WTC11 (cell line): Measurements from ENCODE around the gene KCMF1. TPM values are rescaled to one million over a fixed set of nuclear protein-coding genes. Genes with fewer than 3 reads are reported as not detected.

Experiments
- ATAC-seq: fragments of 200-7000 bp; cut with Tn5 transposase; 2 replicates; pipeline ENCODE4 v1.10.0; 2021; ENCODE audit warnings: mild to moderate bottlenecking, moderate library complexity
- CTCF ChIA-PET: fragments of 300-600 bp; sonication (Branson Sonifier 250); formaldehyde crosslinking; loops from one replicate; lab custom pipeline; 2021; ENCODE audit warnings: antibody characterized with exemption; lab: Charles Lee
- POLR2A ChIA-PET: fragments of 350-600 bp; sonication (Branson Sonifier 250); formaldehyde crosslinking; loops from one replicate; lab custom pipeline; 2021; ENCODE audit warnings: antibody characterized with exemption; lab: Charles Lee
- DNase-seq: peaks from one replicate; pipeline ENCODE4 v3.0.0; 2021; ENCODE audit warnings: low spot score
- H3K27ac Mint-ChIP-seq: 2 replicates; pipeline ENCODE4 v1.8.0; 2021; ENCODE audit warnings: mixed read lengths
- H3K27me3 Mint-ChIP-seq: 2 replicates; pipeline ENCODE4 v1.8.0; 2021; ENCODE audit warnings: low read depth, mild to moderate bottlenecking, moderate library complexity, mixed read lengths
- H3K36me3 Mint-ChIP-seq: 2 replicates; pipeline ENCODE4 v1.8.0; 2021; ENCODE audit warnings: mixed read lengths
- H3K4me1 Mint-ChIP-seq: 2 replicates; pipeline ENCODE4 v1.8.0; 2022; ENCODE audit warnings: mixed read lengths
- H3K4me3 Mint-ChIP-seq: 2 replicates; pipeline ENCODE4 v1.8.0; 2021; ENCODE audit warnings: mild to moderate bottlenecking, moderate library complexity, mixed read lengths
- H3K9me3 Mint-ChIP-seq: 2 replicates; pipeline ENCODE4 v1.8.0; 2021; ENCODE audit warnings: mixed read lengths
- ATF1 ChIP-seq: sonication (generic); formaldehyde crosslinking; IDR thresholded peaks from 2 replicates; pipeline ENCODE4 v1.8.1; 2023; ENCODE audit warnings: mild to moderate bottlenecking, moderate library complexity, missing genetic modification reagents
- FOXK1 ChIP-seq: sonication (generic); formaldehyde crosslinking; IDR thresholded peaks from 2 replicates; pipeline ENCODE4 v1.8.0; 2022; ENCODE audit warnings: mild to moderate bottlenecking, moderate library complexity, missing genetic modification reagents
- GABPB1 ChIP-seq: sonication (generic); formaldehyde crosslinking; IDR thresholded peaks from 2 replicates; pipeline ENCODE4 v1.8.1; 2023; ENCODE audit warnings: mild to moderate bottlenecking, missing genetic modification reagents
- HMGA2 ChIP-seq: fragments of 250-450 bp; sonication (Bioruptor Pico); IDR thresholded peaks from 2 replicates; pipeline ENCODE4 v1.4.0; 2021; ENCODE audit warnings: mild to moderate bottlenecking, moderate library complexity
- JUN ChIP-seq: sonication (generic); formaldehyde crosslinking; IDR thresholded peaks from 2 replicates; pipeline ENCODE4 v1.8.0; 2023; ENCODE audit warnings: mild to moderate bottlenecking, missing genetic modification reagents
- NFATC4 ChIP-seq: fragments of 250-450 bp; sonication (Bioruptor Pico); IDR thresholded peaks from 2 replicates; pipeline ENCODE4 v1.9.0; 2021; ENCODE audit warnings: mild to moderate bottlenecking
- NR1H2 ChIP-seq: sonication (generic); formaldehyde crosslinking; IDR thresholded peaks from 2 replicates; pipeline ENCODE4 v1.9.0; 2021; ENCODE audit warnings: mild to moderate bottlenecking, moderate library complexity, missing genetic modification reagents
- PRRX2 ChIP-seq: fragments of 250-450 bp; sonication (Bioruptor Pico); IDR thresholded peaks from 2 replicates; pipeline ENCODE4 v1.8.0; 2021; ENCODE audit warnings: mild to moderate bottlenecking
- SMAD3 ChIP-seq: sonication (generic); formaldehyde crosslinking; IDR thresholded peaks from 2 replicates; pipeline ENCODE4 v1.8.0; 2022; ENCODE audit warnings: missing genetic modification reagents, mild to moderate bottlenecking, borderline replicate concordance
- SMAD4 ChIP-seq: sonication (generic); formaldehyde crosslinking; IDR thresholded peaks from 2 replicates; pipeline ENCODE4 v1.8.0; 2022; ENCODE audit warnings: mild to moderate bottlenecking, missing genetic modification reagents
- SP1 ChIP-seq: sonication (generic); formaldehyde crosslinking; conservative IDR thresholded peaks from 2 replicates; pipeline ENCODE4 v1.8.1; 2022; ENCODE audit warnings: missing genetic modification reagents
- TP53 ChIP-seq: sonication (generic); formaldehyde crosslinking; IDR thresholded peaks from 2 replicates; pipeline ENCODE4 v1.8.1; 2023; ENCODE audit warnings: mild to moderate bottlenecking, missing genetic modification reagents
- ZBTB21 ChIP-seq: sonication (generic); formaldehyde crosslinking; IDR thresholded peaks from 2 replicates; pipeline ENCODE4 v1.8.1; 2023; ENCODE audit warnings: mild to moderate bottlenecking, missing genetic modification reagents, borderline replicate concordance
- ZNF219 ChIP-seq: sonication (generic); formaldehyde crosslinking; IDR thresholded peaks from 2 replicates; pipeline ENCODE4 v1.8.0; 2023; ENCODE audit warnings: missing genetic modification reagents, mild to moderate bottlenecking, borderline replicate concordance
- ZNF396 ChIP-seq: fragments of 250-450 bp; sonication (Bioruptor Pico); IDR thresholded peaks from 2 replicates; pipeline ENCODE4 v1.8.0; 2021; ENCODE audit warnings: mild to moderate bottlenecking, moderate library complexity, borderline replicate concordance
- total RNA-seq: library from RNA; stranded (reverse); gene quantifications from 3 replicates; pipeline ENCODE4 v1.2.3, GENCODE V29; 2021
- TF ChIP-seq, protein P1 (sequence below): sonication (generic); formaldehyde crosslinking; IDR thresholded peaks from 2 replicates; pipeline ENCODE4 v1.8.1; 2023; ENCODE audit warnings: mild to moderate bottlenecking, missing genetic modification reagents
- TF ChIP-seq, protein P2 (sequence below): sonication (generic); formaldehyde crosslinking; IDR thresholded peaks from 2 replicates; pipeline ENCODE4 v1.8.1; 2023; ENCODE audit warnings: mild to moderate bottlenecking, missing genetic modification reagents, moderate library complexity
- TF ChIP-seq, protein P3 (sequence below): sonication (generic); formaldehyde crosslinking; IDR thresholded peaks from 2 replicates; pipeline ENCODE4 v1.8.1; 2022; ENCODE audit warnings: mild to moderate bottlenecking, moderate library complexity, missing genetic modification reagents
- TF ChIP-seq, protein P4 (sequence below): fragments of 250-450 bp; sonication (Bioruptor Pico); IDR thresholded peaks from 2 replicates; pipeline ENCODE4 v1.9.0; 2021; ENCODE audit warnings: mild to moderate bottlenecking
- TF ChIP-seq, protein P5 (sequence below): fragments of 250-450 bp; sonication (Bioruptor Pico); IDR thresholded peaks from 2 replicates; pipeline ENCODE4 v1.9.0; 2021; ENCODE audit warnings: mild to moderate bottlenecking, borderline replicate concordance

KCMF1 gene
- total RNA-seq, 1 experiment from 2014 or later = 117 TPM

DNA sequence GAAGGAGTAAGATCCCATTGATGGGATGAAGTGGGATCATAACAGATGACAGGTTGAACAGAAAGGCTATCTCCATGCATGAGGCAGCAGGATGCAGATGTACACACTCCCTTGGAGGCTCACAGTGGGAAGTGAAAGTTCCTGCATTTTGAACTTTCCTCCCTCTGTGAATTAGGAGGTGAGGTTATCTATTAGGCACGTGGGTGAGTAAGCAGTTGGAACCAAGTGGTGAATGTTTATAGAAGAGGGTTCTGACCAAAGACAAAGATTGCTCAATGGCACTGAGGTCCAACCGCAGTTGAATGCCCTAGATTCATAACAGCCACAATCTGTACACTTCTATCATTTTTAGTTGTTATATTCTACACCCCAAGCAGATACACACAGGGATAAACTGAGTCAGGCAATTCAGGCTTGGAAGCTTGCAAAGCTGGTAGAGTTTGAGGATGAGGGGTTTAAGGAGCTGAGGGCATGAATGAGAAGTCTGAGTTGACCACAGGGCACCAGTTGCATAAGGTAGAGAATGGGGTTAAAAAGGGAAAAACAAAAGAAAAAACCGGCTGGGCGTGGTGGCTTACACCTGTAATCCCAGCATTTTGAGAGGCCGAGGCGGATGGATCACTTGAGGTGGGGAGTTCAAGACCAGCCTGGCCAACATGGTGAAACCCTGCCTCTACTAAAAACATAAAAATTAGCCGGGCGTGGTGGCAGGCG lies 7.1 kb upstream of the KCMF1 start:
- TF ChIP-seq ZNF396 (CRISPR knock-in tag) = no peak
- TF ChIP-seq GABPB1 (CRISPR knock-in tag) = peak; percentile 61; the same call in 1 of the 2 replicates
- no peaks in the 10 kb centered on the region for H3K27me3 Mint-ChIP-seq
- ChIA-PET POLR2A (no interaction called here), CTCF (no interaction called here)
- H3K4me3 Mint-ChIP-seq = no peak overlapping the region
- ATAC-seq (no peak), DNase-seq (no peak)
- H3K9me3 Mint-ChIP-seq = no peaks in the 10 kb centered on the region
- peaks cover 64% of the 10 kb centered on the region for H3K4me1 Mint-ChIP-seq
- peak overlapping the region; percentile 60 for H3K27ac Mint-ChIP-seq
- peaks cover 49% of the 10 kb centered on the region for H3K36me3 Mint-ChIP-seq

DNA sequence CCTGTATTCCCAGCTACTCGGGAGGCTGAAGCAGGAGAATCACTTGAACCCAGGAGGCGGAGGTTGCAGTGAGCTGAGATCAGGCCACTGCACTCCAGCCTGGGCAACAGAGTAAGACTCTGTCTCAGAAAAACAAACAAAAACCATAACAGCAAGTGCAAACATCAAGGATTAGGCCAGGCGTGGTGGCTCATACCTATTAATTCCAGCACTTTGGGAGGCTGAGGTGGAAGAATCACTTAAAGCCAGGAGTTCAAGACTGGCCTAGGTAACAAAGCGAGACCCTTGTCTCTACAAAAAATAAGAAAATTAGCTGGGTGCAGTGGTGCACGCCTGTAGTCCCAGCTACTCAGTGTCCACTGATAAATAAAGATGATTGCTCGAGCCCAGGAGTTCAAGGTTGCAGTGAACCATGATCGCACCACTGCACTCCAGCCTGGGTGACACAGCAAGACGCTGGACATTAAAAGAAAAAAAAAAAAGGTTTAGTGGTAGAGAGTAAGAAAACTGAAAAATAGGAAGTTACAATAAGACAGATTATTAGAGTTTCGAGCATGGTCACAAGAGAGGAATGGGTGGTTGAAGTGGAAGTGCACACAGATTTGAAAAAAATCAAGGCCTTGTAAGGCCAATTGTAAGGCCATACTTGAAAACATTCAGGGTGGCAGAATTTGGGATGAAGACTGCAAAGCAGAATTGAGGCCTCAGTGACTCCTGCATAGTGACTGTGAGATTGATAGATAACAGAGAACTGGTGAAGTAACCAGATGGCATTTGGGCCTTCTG lies 6.4 kb upstream of the KCMF1 start:
- DNase-seq = no peak
- Mint-ChIP-seq H3K4me1 (peaks cover 63% of the 10 kb centered on the region), H3K9me3 (no peaks in the 10 kb centered on the region), H3K27ac (peak overlapping the region; percentile 36), H3K36me3 (peaks cover 53% of the 10 kb centered on the region), H3K4me3 (no peak overlapping the region), H3K27me3 (no peaks in the 10 kb centered on the region)
- no peak for ATAC-seq
- TF ChIP-seq SMAD3 (CRISPR knock-in tag) (no peak), ZNF219 (no peak), ATF1 (CRISPR knock-in tag) (no peak), SP1 (no peak), ZBTB21 (CRISPR knock-in tag) (no peak), SMAD4 (CRISPR knock-in tag) (no peak), PRRX2 (CRISPR knock-in tag) (no peak), TP53 (CRISPR knock-in tag) (no peak), NR1H2 (CRISPR knock-in tag) (no peak), JUN (CRISPR knock-in tag) (no peak), FOXK1 (CRISPR knock-in tag) (no peak), NFATC4 (CRISPR knock-in tag) (no peak), HMGA2 (CRISPR knock-in tag) (no peak)
- TF ChIP-seq, protein P1, sequence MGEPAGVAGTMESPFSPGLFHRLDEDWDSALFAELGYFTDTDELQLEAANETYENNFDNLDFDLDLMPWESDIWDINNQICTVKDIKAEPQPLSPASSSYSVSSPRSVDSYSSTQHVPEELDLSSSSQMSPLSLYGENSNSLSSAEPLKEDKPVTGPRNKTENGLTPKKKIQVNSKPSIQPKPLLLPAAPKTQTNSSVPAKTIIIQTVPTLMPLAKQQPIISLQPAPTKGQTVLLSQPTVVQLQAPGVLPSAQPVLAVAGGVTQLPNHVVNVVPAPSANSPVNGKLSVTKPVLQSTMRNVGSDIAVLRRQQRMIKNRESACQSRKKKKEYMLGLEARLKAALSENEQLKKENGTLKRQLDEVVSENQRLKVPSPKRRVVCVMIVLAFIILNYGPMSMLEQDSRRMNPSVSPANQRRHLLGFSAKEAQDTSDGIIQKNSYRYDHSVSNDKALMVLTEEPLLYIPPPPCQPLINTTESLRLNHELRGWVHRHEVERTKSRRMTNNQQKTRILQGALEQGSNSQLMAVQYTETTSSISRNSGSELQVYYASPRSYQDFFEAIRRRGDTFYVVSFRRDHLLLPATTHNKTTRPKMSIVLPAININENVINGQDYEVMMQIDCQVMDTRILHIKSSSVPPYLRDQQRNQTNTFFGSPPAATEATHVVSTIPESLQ = no peak
- TF ChIP-seq, protein P2, sequence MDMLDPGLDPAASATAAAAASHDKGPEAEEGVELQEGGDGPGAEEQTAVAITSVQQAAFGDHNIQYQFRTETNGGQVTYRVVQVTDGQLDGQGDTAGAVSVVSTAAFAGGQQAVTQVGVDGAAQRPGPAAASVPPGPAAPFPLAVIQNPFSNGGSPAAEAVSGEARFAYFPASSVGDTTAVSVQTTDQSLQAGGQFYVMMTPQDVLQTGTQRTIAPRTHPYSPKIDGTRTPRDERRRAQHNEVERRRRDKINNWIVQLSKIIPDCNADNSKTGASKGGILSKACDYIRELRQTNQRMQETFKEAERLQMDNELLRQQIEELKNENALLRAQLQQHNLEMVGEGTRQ (CRISPR knock-in tag) = no peak
- TF ChIP-seq, protein P3, sequence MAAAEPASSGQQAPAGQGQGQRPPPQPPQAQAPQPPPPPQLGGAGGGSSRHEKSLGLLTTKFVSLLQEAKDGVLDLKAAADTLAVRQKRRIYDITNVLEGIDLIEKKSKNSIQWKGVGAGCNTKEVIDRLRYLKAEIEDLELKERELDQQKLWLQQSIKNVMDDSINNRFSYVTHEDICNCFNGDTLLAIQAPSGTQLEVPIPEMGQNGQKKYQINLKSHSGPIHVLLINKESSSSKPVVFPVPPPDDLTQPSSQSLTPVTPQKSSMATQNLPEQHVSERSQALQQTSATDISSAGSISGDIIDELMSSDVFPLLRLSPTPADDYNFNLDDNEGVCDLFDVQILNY (CRISPR knock-in tag) = no peak
- TF ChIP-seq, protein P4, sequence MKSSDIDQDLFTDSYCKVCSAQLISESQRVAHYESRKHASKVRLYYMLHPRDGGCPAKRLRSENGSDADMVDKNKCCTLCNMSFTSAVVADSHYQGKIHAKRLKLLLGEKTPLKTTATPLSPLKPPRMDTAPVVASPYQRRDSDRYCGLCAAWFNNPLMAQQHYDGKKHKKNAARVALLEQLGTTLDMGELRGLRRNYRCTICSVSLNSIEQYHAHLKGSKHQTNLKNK = no peak
- TF ChIP-seq, protein P5, sequence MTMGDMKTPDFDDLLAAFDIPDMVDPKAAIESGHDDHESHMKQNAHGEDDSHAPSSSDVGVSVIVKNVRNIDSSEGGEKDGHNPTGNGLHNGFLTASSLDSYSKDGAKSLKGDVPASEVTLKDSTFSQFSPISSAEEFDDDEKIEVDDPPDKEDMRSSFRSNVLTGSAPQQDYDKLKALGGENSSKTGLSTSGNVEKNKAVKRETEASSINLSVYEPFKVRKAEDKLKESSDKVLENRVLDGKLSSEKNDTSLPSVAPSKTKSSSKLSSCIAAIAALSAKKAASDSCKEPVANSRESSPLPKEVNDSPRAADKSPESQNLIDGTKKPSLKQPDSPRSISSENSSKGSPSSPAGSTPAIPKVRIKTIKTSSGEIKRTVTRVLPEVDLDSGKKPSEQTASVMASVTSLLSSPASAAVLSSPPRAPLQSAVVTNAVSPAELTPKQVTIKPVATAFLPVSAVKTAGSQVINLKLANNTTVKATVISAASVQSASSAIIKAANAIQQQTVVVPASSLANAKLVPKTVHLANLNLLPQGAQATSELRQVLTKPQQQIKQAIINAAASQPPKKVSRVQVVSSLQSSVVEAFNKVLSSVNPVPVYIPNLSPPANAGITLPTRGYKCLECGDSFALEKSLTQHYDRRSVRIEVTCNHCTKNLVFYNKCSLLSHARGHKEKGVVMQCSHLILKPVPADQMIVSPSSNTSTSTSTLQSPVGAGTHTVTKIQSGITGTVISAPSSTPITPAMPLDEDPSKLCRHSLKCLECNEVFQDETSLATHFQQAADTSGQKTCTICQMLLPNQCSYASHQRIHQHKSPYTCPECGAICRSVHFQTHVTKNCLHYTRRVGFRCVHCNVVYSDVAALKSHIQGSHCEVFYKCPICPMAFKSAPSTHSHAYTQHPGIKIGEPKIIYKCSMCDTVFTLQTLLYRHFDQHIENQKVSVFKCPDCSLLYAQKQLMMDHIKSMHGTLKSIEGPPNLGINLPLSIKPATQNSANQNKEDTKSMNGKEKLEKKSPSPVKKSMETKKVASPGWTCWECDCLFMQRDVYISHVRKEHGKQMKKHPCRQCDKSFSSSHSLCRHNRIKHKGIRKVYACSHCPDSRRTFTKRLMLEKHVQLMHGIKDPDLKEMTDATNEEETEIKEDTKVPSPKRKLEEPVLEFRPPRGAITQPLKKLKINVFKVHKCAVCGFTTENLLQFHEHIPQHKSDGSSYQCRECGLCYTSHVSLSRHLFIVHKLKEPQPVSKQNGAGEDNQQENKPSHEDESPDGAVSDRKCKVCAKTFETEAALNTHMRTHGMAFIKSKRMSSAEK = no peak
- ChIA-PET POLR2A (no interaction called here), CTCF (no interaction called here)
